GM18517 (cell line): ENCODE results near the gene ADH4.
"Not testable (repeated sequence)": the region's sequence is repeated elsewhere in the genome, so short reads cannot be mapped to it uniquely, and the experiment has no call there.

Experiments
- ATAC-seq: cut with Tn5 transposase; IDR thresholded peaks from one replicate; pipeline ENCODE4 v1.9.1; 2021; ENCODE audit warnings: mild to moderate bottlenecking, moderate library complexity; ENCODE audit not compliant: unreplicated experiment

Gene ADH4

GRCh38 chr4:99135541-99136162 lies 8.4 kb downstream of the ADH4 start:
- ATAC-seq = no peak

DNA sequence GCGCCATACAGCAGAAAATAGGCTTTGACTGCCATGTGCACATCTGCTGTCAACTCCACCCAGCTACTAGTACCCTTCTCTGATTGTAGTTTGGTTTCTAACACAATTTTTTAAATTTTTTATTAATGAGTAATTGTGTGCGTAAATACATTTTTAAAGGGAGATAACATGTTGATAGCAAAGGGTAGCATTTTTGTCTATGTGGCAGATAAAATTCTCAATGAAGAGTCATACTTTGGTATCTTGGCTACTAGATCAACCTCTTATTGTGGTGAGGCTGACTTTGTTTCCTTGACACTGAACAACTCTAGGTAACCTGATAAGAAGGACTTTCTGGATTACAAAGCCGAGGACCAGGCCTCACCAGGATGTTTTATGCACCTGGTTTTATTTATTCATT lies 9.5 kb downstream of the ADH4 start:
- ATAC-seq = no peak

- ATAC-seq = no peak
These were observed 12.7 kb downstream of the ADH4 start for GRCh38 chr4:99131378-99131777.

GRCh38 chr4:99126376-99126775 lies 17.7 kb downstream of the ADH4 start:
- no peak for ATAC-seq

DNA sequence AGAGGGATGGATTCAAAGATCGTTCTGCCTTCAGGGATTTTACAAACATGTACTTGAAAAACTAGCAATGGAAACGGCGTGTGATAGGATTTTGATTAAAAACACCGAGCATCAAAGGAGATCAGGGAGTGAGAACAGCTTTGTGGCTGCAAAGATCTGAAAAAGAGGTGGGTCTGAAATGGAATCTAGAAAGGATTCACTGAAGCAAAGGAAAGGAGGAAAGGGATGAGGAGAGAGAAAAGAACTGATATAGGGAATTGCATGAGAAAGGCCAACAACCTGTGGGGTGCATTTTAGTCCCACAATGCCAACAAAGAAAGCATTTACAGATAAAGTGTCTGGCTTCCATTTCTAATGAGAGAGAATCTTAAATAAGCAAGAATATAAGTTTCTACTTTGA lies 23.1 kb downstream of the ADH4 start:
- no peak for ATAC-seq

GRCh38 chr4:99120501-99120900 lies 23.6 kb downstream of the ADH4 start:
- no peak for ATAC-seq

DNA sequence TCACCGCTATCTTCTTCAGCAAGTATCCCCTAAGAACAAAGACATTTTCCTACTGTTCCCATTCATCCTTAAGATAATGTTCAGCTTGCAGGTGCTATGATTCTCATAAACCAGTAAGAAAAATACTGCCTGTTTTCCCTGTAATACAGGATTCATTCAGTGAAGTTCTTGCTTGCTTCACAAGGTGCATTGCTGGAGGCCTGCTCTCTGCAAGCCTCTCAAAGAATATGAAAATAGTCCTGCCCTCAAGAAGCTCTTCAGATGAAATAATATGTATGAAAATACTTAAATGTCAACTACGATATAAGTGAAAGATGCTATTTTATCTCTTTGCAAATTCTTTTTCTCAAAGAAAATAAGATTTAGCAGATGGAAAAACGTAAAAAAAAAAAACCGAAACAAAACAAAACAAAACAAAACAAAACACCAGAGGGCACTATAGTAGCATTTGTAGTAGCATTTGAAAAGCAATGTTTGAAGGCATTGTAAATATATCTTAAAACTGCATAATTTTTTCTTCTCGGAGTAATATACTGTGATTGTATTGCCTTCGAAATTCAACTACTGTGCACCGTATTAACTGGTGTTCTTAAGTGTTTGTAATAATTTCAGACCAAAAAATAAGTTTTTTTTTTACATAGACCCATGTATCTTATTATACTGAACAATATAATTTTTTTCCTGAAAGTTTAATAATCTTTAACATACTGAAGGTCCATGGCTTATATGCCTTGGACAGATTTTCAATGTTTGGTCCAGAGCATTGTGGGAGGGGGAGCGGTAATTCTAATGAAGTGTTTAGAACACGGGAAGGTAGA lies 26.0 kb downstream of the ADH4 start:
- no peak for ATAC-seq

GRCh38 chr4:99117122-99117841 lies 26.8 kb downstream of the ADH4 start:
- not testable (repeated sequence) for ATAC-seq

DNA sequence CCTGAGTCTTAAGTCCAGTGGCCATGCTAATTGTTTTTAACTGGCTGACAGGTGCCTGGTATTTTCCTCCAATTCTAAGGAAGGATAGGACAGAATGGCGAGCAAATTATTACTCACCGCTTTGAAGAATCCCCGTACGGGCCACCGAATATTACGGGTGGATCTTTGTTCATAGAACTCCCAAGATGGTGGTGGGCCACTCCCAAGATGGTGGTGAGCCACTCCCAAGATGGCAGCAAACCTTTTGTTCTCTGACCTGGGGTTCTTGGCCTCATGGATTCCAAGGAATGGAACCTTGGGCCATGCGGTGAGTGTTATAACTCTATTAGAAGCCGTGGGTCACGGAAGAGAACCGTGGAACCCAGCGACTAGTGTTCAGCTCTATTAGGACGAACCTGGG lies 34.8 kb downstream of the ADH4 start:
- ATAC-seq = not testable (repeated sequence)

DNA sequence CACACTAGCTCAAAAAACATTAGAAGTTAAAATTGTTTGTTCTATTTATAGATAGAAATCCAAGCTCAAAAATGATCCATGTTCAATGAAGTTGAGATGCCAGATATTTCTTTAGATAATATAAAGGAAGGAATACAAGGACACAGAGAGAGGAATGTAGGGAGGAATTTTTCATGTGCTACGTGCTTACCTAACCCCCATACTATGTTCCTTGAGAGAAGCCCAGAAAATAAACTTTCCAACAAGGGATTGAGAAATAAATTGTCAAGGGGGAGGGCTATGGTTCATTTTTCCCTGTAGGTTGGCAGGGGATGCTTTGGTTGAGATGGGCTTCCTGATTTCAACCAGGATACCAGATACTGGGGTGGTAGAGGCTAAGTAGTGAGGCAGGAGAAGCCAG lies 39.9 kb downstream of the ADH4 start:
- no peak for ATAC-seq

GRCh38 chr4:99103166-99103565 lies 40.9 kb downstream of the ADH4 start:
- ATAC-seq = no peak

DNA sequence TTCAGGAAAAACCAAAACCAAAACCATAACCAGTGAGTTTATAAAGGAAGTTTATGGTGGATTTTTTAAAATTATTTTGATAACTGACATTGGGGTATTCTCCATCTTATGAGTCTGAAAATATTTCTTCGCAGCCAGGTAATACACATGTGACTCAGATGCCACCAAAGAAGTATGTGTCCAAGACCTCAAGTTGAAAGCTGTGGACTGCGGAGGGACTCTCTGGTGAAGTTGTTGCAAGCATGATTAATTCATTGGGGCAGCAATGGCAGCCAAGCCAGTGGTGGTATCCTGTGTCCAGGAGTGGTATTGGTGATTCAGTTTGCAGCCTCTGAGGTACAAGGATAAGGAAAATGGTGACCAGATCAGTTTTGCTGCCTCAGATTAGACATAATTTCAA lies 41.5 kb downstream of the ADH4 start:
- no peak for ATAC-seq

DNA sequence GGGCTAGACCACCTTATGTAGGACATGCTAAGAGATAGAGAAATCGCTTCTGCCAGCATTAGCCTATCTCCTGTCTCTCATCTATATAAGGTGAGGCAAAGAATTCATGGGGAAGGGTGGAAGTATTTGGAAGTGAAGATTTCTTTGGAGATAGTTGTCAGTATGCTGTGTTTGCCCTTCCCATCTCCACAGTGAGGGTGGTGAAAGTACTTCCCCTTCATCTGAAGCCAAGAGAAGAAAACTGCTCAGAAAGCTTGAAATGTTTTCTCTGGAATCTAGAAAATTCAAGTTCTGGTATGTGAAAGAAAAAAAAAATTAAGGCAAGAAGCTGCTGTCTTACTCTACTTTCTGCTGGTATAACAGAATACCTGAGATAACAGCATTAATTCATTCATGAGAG lies 43.2 kb downstream of the ADH4 start:
- ATAC-seq = no peak

- ATAC-seq = not testable (repeated sequence)
These were observed 44.3 kb downstream of the ADH4 start for GRCh38 chr4:99099814-99100213.

DNA sequence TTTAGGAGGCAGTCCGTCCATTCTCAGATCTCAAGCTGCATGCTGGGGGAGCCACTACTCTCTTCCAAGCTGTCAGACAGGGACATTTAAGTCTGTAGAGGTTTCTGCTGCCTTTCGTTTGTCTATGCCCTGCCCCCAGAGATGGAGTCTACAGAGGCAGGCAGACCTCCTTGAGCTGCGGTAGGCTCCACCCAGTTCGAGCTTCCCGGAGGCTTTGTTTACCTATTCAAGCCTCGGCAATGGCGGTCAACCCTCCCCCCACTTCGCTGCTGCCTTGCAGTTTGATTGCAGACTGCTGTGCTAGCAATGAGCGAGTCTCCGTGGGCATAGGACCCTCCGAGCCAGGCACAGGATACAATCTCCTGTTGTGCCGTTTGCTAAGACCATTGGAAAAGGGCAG lies 44.8 kb downstream of the ADH4 start:
- ATAC-seq = no peak

GRCh38 chr4:99091841-99092240 lies 52.3 kb downstream of the ADH4 start:
- not testable (repeated sequence) for ATAC-seq

DNA sequence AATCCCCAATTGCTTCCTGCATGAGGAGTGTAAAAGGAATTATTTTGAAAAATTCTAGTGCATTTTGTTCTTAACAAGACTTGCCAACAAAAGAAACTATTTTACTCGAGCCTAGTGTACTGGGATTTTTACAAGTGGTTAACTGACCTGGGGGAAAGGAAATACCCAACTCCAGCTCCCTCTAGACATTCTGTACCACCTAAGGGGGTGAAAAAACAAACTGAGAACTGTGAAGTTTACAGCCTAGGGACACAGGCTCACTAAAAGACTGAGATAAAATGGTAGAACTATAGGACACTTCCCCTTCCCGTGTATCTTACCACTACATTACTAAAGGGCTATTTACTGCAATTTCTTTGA lies 52.9 kb downstream of the ADH4 start:
- ATAC-seq = no peak

DNA sequence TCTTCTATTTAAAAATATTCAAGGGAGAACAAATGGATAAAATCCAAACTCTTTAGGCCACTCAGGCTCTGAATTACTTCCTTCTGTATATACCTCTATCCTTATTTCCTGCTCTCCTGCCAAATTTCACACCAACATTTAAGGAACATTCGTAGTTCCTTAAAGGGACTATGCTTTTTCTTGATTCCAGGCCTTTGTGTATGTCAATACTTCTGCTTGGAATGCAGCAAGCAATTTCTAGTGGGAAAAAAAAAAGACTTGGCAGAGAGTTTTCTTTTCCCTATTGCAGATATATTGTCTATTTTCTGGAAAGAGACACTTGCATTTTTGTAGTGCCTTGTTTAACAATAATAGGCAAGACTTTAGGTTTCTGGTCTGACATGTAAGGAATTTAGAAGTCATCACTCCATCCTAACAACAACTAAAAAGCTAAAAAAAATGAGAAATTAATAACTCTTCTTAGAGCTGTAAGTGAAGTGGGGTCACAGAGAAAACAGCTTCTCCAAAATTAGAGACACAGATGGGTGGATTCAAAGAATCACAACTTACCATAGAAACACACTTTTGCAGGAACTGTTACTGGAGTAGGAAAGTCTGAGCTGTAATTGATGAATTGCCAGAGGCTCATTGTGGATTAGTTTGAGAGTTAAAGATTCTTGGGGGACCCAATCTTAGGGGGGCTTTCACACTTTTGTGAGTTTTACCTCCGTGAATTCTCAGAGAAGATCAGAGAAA lies 53.4 kb downstream of the ADH4 start:
- no peak for ATAC-seq

DNA sequence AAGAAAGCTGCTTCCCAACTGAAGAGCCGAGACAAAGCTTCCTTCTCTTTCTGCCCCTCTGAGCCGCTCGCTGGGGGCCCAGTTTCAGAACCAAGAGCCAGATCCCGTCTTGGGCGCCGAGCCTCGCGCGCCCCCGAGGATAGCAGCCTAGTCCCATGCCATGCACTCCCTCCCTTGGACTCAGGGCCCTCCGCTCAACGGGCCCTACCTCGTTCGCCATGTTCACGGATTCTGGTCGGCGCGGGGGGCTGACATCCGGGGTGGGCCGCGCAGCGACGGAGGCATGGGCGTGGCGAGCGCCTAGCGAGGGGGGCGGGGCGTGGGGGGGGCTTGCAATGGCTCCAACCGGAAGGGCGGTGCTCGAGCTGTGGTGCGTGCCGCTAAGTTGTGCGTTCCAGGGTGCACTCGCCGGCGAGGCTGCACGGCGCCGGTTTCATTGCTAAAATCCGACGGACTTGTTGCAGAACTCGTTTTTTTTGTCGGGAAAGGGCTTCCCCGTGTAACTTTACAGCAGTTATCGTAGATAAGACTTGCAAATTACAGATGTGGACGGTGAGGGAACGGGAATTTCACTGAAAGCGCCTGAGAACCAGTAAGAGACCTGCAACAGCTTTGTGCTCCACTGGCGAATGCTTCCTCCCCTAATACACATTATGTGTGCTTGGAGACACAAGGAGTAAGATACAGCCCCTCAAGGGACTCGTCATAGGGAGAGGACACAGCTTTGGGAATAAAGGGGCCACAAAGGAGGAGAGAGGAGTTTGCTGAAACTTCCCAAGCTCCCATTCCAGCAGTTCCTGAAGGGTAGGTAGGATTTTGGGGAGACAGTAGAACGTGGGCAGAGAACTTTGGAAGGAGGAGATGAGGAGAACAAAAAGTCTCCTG lies 55.4 kb downstream of the ADH4 start, which contains the start of gene ADH5:
ADH5 (minus strand) TSS at position 308 of the 885 bp plus-strand sequence; CDS start at position 220, 88 bp downstream.
- peak; percentile 80 for ATAC-seq

DNA sequence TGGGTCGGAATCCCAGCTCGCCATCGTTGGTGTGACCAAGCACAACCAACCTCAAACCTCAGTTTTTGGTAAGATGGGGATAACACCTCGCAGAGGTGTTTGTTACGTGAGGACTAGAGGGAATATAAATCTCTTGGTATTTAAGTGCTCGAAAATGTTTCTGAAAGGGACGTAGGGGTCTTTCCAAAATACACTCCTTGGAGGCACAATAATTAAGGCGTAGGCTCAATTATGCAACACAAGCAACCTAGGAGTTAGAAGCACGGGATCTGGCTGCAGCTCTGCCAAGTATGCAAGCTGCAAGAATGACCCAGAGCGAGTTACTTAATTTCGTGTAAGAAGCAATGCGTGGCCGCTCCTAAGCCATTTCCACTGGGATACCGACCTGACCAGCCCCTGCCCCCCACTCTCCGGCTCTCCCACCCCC lies 56.1 kb downstream of the ADH4 start:
- peak; percentile 33 for ATAC-seq
